HG02840 (cell line): ENCODE results near the gene LARP1.
A peak's percentile ranks its signal among the peaks of the same experiment; 100 is the strongest.
"Not testable (repeated sequence)": the region's sequence is repeated elsewhere in the genome, so short reads cannot be mapped to it uniquely, and the experiment has no call there.

ENCODE experiments used
- ATAC-seq: cut with Tn5 transposase; IDR thresholded peaks from one replicate; pipeline ENCODE4 v1.9.1; 2021; ENCODE audit warnings: mild to moderate bottlenecking, moderate library complexity, moderate number of reproducible peaks; ENCODE audit not compliant: unreplicated experiment, low FRiP score

Gene LARP1

DNA sequence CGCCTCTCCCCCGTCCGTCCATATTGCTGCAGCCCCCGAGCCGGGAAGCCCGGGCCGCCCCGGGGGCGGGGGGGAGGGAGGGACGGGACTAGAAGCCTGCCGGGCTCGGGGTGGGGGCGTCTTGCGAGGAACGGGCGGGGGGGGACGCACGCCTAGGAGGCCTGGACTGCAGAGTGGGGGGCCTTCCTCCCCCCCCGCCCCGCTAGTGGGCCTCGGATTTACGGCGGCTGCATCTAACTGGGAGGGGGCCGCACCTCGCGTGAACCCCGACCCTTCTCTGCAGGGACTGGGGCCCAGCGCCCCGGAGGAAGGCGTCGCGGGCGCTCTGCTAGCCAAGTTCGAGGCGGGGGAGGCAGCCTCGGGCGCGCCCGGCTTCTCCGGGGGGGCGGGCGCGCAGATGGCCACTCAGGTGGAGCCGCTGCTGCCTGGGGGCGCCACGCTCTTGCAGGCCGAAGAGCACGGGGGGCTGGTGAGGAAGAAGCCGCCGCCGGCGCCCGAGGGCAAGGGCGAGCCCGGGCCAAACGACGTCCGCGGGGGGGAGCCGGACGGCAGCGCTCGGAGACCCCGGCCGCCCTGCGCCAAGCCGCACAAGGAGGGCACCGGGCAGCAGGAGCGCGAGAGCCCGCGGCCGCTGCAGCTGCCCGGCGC, at the start of gene LARP1:
TSS of gene LARP1 (plus strand) at position 17 of the 648 bp plus-strand sequence. CDS start at position 398, 381 bp downstream.
- ATAC-seq = peak; percentile 9

DNA sequence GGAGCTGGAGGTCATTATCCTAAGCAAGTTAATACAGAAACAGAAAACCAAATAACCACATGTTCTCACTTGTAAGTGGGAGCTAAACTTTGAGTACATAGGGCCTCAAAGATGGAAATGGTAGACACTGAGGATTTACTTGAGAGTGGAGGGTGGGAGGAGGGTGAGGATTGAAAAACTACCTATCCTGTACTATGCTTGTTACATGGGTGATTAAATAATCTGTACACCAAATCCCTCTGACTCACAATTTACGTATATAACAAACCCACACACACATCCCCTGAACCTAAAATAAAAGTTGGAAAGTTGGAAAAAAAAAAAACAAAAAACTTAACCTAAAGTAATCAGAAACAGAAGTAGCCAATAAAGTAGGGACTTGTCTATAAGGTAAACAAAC, 48.8 kb upstream of the LARP1 start:
- ATAC-seq = no peak

DNA sequence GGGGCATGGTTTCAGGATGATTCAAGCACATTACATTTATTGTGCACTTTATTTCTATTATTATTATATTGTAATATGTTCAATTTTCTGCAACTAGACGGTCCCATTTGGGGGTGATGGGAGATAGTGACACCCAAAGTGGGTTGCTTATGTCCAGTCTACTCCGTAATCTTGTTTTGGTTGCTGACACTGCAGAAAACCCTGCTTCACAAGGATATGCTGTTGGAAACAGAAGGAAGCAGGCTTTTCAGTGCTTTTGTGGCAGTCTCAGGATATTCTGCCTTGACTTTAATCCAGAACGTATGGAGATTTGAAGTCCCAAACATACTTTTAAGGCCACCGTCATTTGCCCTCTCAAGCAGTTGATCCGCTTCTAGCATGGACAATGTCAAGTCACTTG, 47.5 kb upstream of the LARP1 start:
- ATAC-seq = no peak

DNA sequence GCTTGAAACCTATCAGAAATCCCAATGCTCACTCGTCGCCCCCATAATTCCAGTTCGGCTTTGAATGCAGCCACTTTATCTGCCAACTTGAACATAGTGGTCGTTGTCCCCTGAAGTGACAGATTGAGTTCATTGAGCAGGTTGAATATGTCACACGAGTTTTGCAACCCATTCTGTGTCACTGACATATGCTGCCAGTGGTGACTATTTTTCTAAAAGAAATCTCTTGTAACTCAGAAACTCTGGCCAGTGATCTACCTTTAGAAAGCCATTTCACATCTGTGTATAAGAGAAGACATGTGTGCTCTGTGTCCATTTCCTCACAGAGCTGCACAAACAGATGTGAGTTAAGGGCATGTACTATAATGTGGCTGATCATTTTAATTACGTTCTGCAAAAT, 47.0 kb upstream of the LARP1 start:
- no peak for ATAC-seq

DNA sequence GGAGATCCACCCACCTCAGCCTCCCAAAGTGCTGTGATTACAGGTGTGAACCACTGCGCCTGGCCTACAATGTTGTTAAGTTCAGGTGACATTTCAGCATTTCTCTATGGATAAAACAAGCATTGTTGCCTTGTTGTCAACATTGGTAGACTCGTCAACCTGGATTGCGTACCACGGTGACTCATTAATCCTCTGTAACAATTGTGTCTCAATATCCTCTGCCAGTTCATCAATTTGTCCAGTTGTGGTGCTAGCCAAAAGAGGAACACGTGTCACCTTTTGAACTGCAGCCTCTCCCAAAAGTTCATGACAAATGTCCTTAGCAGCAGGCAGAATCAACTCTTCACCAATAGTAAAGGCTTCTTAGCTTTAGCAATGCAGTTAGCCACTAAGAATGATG, 46.3 kb upstream of the LARP1 start:
- ATAC-seq = no peak

DNA sequence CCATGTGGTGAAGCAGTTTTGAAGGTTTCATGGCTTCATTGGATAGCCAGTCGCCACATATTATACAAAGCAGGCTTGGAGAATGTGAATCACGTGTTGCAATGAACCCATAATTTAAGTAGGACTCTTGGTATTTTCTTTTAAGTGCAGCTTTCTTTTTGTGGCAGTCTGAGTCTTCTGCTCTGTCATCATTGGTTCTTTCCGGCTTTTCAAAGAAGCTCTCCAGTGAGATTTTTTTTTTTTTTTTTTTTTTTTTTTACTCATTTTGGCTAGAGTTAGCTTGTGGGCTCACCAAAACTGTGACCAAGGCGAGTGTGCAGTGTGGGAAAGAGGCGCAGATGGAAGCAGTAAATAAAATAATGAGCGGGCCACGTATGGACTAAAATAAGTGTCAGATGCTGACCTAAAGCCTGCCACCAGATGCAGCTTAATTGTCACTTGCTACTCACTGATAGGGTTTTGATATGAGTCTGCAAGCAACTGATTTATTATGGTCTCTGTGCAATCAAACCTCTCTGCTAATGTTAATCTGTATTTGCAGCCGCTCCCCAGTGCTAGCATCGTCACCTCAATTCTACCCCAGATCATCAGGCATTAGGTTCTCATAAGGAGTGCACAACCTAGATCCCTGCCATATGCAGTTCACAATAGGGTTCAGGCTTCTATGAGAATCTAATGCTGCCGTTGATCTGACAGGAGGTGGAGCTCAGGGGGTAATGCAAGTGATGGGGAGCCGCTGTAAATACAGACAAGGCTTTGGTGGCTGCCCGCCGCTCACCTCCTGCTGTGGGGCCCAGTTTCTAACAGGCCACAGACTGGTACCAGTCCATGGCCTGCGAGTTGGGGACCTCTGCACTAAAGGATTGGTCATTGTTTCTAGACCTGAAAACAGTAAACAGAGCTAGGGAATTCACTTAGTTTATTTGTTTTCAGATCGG, 45.5 kb upstream of the LARP1 start:
- no peak for ATAC-seq

DNA sequence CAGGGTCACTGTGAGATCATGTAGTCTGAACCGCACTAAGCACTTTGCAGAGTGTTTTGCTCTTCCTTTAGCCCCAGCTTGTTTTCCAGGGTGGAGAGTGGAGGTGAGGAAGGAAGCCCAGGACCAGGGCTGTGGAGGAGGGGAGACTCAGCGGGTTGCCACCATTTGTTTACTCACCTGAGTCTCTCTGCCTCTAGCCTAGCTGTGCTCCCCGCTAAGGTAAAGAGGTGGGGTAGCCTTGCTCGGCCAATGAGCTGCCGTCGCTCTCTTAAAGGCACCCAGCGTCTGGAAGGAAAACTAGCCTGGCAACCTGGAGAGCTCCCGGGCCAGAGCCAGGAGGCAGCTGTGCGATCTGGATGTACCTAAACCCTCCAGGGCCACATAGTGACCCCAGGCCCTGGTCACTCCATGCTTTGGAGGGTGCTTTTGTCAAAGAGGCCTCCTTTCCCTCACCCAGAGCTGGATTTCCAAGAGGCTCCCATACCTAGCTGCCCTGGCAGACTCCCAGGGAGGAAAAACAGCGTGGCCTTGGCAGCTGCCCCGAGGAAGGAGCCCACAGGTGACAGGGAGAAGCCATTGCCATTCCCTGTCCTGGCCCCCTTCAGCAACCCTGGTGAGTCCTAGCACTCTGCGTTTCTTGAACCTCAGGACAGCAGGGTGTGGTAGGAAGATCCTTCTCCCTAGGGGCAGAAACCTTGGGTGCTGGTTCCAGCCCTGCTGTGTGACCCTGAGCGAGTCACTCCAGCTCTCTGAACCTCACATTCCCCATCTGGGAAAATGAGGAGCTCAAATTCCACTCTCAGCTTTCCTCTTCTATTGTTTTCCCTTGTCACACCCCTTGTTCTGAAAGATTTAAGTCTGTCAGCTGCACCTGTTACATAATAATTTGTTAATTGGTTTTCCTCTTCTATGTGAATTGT, 42.4 kb upstream of the LARP1 start:
- no peak for ATAC-seq

DNA sequence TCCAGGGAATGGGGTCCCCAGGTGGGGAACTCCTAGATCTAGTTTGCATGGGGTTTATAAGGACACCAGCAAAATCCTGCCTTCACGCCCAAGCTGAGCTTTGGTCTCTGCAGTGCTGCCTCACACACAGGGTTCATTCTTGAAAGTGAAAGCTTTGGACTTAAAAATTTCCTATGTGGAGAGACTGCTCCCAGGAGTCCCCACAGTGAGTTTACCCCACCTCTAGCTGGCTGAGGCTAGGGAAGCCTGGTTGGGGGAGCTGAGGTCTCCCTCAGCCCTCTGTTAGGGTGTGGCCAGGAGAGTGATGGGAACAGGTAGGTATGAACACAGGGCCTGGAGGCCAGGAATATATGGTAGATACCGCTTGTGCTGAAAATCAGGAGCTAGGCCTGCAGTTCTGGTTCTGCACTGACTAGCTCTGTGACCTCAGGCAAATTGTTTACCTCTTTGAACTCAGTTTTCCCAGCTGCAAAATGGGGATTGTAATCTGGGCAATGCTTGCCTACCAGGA, 41.5 kb upstream of the LARP1 start:
- ATAC-seq = no peak

DNA sequence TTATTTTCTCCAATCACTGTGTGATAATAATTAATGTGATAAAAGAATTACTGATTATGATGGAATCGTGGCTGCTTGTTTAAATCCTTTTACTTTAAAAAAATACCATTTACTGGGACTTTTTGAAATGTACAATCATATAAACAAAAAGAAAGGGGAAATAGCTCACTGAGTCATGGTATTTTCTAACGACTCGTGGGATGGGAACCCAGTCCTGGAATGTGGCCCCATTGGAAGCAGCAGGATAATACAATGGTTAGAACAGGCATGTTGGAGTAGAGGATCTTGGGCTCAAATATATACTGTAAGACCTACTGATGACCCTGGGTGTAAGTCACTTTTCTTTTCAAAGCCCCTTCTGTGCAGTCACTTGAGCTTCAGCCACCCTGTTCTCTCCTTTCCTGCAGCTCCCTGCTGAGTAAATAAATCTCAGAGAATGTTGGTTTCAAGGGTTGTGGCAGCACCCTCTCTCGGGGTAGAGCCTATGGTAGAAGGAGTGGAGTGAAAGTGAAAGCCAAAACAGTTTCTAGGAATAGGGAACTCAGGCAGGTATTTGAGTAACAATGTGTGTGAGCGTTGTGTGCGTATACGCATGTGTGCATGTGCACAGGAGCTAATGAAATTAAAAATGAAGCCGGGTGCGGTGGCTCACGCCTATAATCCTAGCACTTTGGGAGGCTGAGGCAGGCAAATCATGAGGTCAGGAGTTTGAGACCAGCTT, 40.8 kb upstream of the LARP1 start:
- peak; percentile 84 for ATAC-seq

DNA sequence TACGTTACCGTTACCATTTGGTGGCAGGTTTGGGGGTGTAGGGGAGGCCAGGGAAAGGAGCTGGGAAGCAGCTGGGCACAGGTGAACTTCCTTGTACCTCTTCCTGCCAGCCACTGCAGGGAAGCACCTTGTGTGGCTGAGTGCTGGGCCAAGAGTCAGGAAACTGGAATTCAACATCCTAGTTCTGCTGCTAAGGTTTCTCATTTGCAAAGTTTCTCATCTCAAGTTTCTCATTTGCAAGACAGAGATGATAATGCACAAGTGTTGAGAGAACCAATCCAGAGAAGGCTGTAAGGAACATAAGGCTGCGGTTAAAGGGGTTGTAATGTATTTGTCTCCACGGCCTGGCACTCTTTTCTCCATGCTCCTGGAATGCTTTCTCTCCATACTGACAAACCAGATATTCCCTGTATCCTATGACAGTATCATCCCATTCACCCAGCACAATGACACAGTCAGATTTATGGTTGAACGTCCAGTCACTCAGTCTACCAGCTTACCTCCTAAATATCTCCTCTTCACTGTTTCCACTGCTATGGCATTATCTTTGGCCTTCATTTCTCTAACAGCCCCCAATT, 33.6 kb upstream of the LARP1 start:
- ATAC-seq = no peak

DNA sequence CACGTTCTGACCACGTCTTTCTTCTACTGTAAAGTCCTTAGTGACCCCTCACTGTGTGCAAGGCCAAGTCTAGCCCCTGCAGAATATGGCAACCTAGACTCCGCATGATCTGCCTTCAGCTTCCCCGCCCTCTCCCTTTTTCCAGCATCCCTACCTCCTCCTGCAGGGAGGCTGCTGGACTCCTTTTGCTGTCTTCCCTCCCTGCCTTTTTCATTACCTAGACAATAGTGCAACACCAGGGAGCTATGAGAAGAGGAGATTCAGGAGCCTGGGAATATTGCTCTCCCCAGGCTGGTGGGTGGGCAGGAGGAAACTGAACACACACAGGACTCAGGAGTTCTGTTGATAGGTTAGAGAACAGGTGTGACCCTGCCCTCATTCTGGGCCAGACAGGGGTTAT, 33.1 kb upstream of the LARP1 start:
- ATAC-seq = no peak

DNA sequence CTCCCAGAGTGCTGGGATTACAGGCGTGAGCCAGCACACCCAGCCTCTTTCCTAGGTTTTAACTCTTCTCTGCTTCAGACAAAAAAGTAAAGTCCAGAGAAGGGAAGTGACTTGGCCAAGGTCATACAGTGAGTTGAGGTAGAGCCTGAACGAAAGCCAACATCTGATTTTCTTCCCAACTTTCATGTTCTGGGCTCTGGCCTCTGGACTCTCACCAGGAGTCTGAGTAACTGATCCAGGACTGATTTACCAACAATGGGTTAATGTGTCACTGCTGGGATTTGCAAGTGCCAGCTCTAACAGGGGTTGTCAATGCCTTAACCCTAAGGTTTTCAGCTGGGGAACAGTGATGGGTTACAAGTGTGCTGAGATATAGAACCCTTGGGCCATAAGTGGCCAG, 32.2 kb upstream of the LARP1 start:
- no peak for ATAC-seq

DNA sequence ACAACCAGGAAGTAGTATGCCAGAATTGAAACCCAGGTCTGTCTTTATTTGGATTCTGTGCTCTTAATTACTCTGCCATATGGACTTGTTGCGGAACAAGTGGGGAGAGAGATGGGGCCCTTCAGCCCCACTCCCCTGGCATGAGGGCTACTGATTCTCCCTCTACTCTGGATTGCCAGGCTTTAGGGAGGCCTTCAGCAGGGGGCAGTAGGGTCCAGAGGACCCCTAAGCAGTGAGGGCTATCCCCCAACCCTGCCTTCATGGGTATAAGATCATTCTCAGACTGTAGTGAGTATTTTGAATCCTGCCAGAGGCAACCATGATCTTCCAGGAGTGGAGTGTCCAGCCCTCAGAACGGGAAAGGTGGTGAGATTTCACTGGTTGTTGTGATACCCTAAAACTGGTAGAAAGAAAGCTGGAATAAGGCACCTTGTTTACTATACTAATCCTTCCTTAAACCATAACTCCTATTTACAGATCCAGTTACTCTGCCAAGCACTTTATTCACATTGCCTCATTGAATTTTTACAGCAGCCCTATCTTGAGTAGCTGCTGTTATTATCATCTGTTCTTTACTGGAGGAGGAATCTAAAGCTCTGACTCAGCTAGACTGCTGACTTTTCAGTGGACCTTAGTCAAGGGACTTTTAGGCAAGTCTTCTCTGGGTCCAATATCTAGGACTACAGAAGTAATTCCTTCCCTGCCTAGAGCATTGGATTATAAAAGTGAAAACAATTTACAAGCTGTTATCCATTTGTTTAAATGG, 31.3 kb upstream of the LARP1 start:
- ATAC-seq = no peak

DNA sequence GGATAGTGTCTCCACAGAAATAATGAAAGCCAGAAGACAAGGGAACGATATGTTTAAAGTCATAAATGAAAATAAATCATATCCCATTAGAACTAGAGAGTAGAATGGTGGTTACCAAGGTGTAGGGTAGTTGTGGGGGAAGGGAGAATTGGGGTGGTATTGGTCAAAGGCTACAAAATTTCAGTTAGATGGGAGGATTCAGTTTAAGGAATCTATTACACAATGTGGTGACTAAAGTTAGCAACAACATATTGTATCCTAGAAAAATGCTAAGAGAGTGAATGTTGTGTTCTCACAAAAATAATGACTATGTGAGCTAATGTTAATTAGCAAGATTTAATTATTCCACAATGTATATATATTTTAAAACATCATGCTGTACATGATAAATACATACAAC, 27.8 kb upstream of the LARP1 start:
- ATAC-seq = no peak

DNA sequence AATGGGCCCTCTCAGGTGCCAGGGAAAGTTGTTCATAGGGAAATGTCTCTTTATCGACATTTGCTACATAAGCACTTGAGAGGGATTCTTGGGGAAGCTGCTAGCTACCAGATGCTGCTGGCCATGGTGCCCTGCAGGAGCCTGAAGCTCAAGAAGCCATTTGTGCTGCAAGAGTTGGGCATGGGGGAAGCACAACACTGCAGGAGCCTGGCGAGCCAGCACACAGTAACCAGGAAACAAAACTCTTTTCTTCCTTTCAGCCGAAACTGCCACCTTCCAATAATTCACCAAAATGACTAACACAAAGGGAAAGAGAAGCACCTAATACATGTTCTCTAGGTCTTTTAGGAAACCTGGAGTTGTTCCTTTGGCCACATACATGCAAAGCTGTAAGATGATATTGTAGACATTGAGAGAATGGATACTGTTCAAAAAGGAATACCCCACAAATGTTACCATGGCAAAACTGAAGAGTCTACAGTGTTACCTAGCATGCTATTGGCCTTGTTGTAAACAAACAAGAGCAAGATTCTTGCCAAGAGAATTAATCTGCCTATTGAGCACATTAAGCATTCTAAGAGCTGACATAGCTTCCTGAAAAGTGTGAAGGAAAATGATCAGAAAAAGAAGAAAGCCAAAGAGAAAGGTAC, 26.1 kb upstream of the LARP1 start:
- ATAC-seq = no peak

DNA sequence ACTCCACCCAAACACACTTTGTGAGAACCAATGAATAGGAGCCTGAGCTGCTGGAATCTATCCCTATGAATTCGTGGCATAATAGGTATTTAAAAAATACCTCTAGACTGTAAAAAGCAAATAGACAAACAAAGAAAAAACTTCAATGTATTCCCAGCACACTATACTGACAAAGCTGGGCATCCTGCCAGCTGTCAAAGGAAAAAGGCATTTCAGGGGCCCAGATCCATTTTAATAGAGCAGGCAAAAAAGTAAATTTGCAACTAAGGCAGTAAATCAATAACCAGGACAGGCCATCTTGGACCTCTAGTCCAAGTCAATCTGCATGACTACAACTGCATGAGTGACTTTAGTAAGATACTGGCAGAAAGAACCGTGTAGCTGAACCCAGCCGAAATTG, 25.6 kb upstream of the LARP1 start:
- no peak for ATAC-seq

DNA sequence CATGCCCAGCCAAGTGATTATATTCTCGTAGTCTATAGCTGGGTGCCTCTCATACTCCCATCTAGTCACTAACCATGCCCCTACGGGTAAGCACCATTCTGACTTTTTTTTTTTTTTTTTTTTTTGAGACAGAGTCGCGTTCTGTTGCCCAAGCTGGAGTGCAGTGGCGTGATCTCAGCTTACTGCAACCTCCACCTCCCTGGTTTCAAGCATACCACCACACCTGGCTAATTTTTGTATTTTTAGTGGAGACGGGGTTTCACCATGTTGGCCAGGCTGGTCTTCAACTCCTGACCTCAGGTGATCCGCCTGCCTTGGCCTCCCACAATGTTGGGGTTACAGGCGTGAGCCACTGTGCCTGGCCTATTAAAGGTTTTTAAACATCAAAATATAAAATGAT, 24.4 kb upstream of the LARP1 start:
- ATAC-seq = not testable (repeated sequence)

DNA sequence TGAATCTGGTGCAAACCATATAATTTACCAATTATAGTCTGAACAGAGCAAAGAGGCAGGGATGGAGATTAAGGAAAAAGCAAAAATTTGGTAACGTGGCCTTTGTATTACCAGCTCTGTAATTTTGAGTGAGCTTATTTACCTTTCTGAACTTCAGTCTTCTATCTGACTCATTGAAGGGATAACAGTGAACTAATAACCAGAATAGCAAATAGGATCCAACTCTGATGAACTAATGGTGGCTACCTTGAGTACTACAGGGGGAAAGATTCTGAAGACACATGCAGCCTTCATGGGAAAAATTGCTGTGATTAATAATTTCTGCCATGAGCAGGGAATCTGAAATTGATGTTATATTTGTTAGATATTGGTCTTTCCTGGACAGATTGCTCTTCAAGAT, 23.0 kb upstream of the LARP1 start:
- no peak for ATAC-seq
